Dedifferentiated amniotic fluid mesenchymal stem cell (primary cell): ENCODE data around the gene PPP1R3G.
"Not testable (repeated sequence)": the region's sequence is repeated elsewhere in the genome, so short reads cannot be mapped to it uniquely, and the experiment has no call there.

Source experiments
- DNase-seq: peaks from one replicate; pipeline ENCODE4 v3.0.0-alpha.2; 2016; ENCODE audit errors: extremely low spot score

Gene PPP1R3G

GRCh38 chr6:5119090-5119951 lies 34.2 kb downstream of the PPP1R3G start:
- no peak for DNase-seq

- no peak for DNase-seq
These were observed 34.9 kb downstream of the PPP1R3G start for GRCh38 chr6:5120011-5120410.

- DNase-seq: not testable (repeated sequence)
These were observed 35.4 kb downstream of the PPP1R3G start for GRCh38 chr6:5120543-5120942.

- DNase-seq: no peak
These were observed 36.3 kb downstream of the PPP1R3G start for GRCh38 chr6:5121479-5121878.

GRCh38 chr6:5121956-5122355 lies 36.8 kb downstream of the PPP1R3G start:
- no peak for DNase-seq

GRCh38 chr6:5122504-5123112 lies 37.5 kb downstream of the PPP1R3G start:
- DNase-seq: no peak

GRCh38 chr6:5123296-5124143 lies 38.4 kb downstream of the PPP1R3G start:
- no peak for DNase-seq

GRCh38 chr6:5124526-5124925 lies 39.4 kb downstream of the PPP1R3G start:
- DNase-seq: no peak

- DNase-seq: no peak
These were observed 40.2 kb downstream of the PPP1R3G start for GRCh38 chr6:5125152-5126006.

- peak; percentile 42 for DNase-seq
These were observed 41.1 kb downstream of the PPP1R3G start for GRCh38 chr6:5126214-5126613.

- no peak for DNase-seq
These were observed 42.1 kb downstream of the PPP1R3G start for GRCh38 chr6:5127106-5127687.

- DNase-seq: no peak
These were observed 43.2 kb downstream of the PPP1R3G start for GRCh38 chr6:5128351-5128750.

- no peak for DNase-seq
These were observed 45.2 kb downstream of the PPP1R3G start for GRCh38 chr6:5130135-5130866.

GRCh38 chr6:5132731-5133130 lies 47.6 kb downstream of the PPP1R3G start:
- no peak for DNase-seq

GRCh38 chr6:5133943-5134342 lies 48.8 kb downstream of the PPP1R3G start:
- DNase-seq: no peak

GRCh38 chr6:5135788-5136376 lies 50.7 kb downstream of the PPP1R3G start:
- DNase-seq: no peak

- no peak for DNase-seq
These were observed 51.7 kb downstream of the PPP1R3G start for GRCh38 chr6:5136851-5137250.
